Measurements from ENCODE around the gene H2AZ2.
"Not testable (repeated sequence)": the region's sequence is repeated elsewhere in the genome, so short reads cannot be mapped to it uniquely, and the experiment has no call there.

Gene H2AZ2

GRCh38 chr7:44870780-44871179 is 22.9 kb upstream of the H2AZ2 start:
- not testable (repeated sequence) for DNase-seq (ENCODE audit: low read depth in 2 of 3, low spot score in 1 of 3)

DNA sequence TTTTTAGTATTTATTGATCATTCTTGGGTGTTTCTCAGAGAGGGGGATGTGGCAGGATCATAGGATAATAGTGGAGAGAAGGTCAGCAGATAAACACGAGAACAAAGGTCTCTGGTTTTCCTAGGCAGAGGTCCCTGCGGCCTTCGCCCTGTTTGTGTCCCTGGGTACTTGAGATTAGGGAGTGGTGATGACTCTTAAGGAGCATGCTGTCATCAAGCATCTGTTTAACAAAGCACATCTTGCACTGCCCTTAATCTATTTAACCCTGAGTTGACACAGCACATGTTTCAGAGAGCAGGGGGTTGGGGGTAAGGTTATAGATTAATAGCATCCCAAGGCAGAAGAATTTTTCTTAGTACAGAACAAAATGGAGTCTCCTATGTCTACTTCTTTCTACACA is 22.4 kb upstream of the H2AZ2 start:
- not testable (repeated sequence) for DNase-seq (ENCODE audit: low read depth in 2 of 3, low spot score in 1 of 3)

DNA sequence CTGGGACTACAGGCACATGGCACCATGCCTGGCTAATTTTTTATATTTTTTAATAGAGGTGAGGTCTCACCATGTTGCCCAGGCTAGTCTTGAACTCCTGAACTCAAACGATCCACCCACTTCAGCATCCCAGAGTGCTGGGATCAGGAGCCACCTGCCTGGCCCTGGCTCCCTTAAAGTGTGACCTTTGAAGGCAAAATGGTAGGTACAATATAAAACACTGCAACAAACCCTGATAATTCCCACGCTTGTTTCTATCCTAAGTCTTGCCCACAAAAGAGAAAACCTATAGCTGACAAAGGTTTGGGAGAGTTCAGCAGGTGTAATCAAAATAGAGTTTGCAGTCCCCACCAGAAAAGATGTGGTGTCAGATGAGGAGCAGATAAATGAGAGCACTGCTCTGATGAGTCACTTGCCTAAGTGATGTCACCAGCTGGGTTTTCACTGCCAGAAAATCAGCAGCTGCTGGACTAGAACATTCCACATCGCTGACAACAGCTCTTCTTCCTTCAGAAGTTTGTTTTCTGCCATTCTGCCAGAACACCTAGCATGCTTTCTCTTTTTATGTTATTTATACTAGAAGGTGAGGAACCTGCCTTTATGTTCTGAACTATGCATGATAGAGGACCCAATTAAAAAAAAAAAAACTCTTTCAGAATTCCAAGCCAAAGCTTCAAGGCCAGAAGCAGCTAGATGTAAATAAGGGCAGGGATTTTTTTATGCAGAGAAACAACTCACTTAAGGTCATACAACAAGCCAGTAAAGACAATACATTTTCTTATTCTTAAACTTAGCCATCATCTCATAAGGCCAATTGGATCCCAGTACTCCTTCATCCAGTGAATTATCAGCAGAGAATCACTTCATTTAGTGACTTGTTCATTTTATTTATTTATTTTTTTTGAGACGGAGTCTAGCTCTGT is 19.4 kb upstream of the H2AZ2 start:
- no peak for DNase-seq (ENCODE audit: low read depth in 2 of 3, low spot score in 1 of 3)

GRCh38 chr7:44861949-44862348 is 14.1 kb upstream of the H2AZ2 start:
- not testable (repeated sequence) for DNase-seq (ENCODE audit: low read depth in 2 of 3, low spot score in 1 of 3)

DNA sequence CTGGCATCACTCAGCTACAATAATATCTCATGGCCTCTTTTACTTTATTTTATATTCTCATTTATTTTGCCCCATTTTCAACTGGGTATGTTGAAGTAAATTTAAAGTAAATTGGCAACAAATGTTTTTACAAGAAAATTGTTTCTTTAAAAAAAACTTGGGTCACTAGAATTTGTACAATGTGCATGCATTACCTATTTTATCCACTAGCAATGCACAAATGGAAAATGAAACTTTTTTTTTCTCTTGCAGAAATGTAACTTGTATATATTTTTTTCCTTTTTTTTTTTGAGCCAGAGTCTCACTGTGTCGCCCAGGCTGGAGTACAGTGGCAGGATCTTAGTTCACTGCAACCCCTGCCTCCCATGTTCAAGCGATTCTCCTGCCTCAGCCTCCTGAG is 10.3 kb upstream of the H2AZ2 start:
- no peak for DNase-seq (ENCODE audit: low read depth in 2 of 3, low spot score in 1 of 3)

- DNase-seq (ENCODE audit: low read depth in 2 of 3, low spot score in 1 of 3) = no peak
Measured at GRCh38 chr7:44854644-44855364, 6.9 kb upstream of the H2AZ2 start.

DNA sequence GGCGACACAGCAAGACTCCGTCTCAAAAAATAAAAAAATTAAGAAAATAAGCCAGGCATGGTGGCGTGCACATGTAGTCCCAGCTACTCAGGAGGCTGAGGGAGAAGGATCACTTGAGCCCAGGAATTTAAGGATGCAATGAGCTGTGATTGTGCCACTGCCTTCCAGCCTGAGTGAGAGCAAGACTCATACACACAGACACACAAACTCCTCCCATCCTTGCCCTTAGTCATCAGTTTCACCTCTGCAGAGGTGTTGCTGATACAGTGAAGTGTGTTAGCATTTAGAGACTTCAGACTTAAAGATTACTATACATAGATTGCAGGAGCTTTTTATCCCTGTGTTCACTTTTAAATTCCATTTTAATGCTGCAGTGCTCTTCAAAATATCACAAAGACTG is 5.5 kb upstream of the H2AZ2 start:
- DNase-seq (ENCODE audit: low read depth in 2 of 3, low spot score in 1 of 3) = no peak

- no peak for DNase-seq (ENCODE audit: low read depth in 2 of 3, low spot score in 1 of 3)
Measured at GRCh38 chr7:44852590-44852989, 4.7 kb upstream of the H2AZ2 start.

GRCh38 chr7:44849885-44850544 is 2.1 kb upstream of the H2AZ2 start:
- no peak for DNase-seq (ENCODE audit: low read depth in 2 of 3, low spot score in 1 of 3)

DNA sequence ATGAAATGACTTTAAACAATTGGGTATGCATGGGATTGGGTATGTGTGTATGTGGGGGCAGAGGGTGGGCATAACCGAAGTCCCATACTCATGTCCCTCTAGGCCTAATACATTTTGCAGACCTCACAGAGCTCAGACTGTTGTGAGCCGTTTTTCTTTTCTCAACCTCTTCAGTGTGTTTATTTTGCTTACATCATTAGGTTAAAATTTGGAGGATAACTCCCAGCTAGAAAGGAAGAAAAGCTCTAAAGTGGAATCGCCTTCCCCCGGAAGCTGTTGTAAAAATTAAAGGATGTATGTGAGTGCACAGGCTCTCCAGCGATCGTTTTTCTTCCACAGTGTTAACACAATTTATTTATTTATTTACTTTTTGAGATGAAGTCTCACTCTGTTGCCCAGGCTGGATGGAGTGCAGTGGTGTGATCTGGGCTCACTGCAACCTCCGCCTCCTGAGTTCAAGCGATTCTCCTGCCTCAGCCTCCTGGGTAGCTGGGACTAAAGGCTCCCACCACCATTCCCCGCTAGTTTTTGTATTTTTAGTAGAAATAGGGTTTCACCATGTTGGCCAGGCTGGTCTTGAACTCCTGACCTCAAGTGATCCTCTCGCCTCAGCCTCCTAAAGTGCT is 1.5 kb upstream of the H2AZ2 start:
- DNase-seq (ENCODE audit: low read depth in 2 of 3, low spot score in 1 of 3) = no peak

- peak; percentile 74 to 80 (median 76) for DNase-seq (ENCODE audit: low read depth in 2 of 3, low spot score in 1 of 3)
Measured at GRCh38 chr7:44847509-44847919, 373 bp downstream of the H2AZ2 start.

GRCh38 chr7:44846816-44847508 is 925 bp downstream of the H2AZ2 start:
- DNase-seq (ENCODE audit: low read depth in 2 of 3, low spot score in 1 of 3) = no peak

DNA sequence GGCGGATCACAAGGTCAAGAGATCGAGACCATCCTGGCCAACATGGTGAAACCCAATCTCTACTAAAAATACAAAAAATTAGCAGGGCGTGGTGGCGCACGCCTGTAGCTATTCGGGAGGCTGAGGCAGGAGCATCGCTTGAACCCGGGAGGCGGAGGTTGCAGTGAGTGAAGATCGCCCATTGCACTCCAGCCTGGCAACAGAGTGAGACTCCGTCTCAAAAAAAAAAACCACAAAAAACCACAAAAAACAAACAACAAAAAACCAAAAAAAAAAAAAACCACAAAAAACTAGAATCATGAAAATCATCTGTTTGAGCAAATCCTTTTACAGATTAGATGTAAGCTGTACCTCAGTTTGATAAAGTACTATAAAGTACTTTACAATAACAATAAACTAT is 1.5 kb downstream of the H2AZ2 start:
- DNase-seq (ENCODE audit: low read depth in 2 of 3, low spot score in 1 of 3) = not testable (repeated sequence)

DNA sequence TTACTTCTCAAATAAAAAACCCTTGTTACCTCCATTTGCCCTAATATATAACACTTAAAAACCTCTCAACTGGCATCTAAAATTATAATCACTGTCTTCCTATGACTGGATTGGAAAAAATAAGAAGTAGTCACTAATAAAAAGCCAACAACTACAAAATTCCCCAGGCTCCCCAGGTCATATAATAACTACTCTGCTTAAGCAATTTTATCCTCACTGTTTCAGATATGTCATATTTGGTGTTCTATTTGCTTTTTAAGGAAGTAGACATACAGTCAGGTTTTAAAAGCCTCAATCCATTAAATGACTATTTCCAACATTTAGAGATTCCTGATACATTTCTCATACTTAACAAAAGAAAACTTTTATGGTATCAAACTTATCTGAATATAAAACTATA is 2.4 kb downstream of the H2AZ2 start:
- DNase-seq (ENCODE audit: low read depth in 2 of 3, low spot score in 1 of 3) = no peak

DNA sequence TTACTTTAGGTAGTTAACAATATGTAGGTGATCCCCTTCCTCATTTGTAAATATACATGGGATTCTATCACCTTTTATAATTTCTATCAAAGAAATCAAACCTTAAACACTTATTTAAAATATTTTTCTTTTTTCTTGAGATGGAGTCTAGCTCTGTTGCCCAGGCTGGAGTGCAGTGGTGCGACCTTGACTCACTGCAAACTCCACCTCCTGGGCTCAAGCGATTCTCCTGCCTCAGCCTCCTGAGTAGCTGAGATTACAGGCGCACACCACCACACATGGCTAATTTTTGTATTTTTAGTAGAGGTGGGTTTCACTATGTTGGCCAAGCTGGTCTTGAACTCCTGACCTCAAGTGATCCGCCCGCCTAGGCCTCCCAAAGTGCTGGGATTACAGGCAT is 4.4 kb downstream of the H2AZ2 start:
- DNase-seq (ENCODE audit: low read depth in 2 of 3, low spot score in 1 of 3) = not testable (repeated sequence)

- not testable (repeated sequence) for DNase-seq (ENCODE audit: low read depth in 2 of 3, low spot score in 1 of 3)
Measured at GRCh38 chr7:44842675-44843074, 5.2 kb downstream of the H2AZ2 start.

DNA sequence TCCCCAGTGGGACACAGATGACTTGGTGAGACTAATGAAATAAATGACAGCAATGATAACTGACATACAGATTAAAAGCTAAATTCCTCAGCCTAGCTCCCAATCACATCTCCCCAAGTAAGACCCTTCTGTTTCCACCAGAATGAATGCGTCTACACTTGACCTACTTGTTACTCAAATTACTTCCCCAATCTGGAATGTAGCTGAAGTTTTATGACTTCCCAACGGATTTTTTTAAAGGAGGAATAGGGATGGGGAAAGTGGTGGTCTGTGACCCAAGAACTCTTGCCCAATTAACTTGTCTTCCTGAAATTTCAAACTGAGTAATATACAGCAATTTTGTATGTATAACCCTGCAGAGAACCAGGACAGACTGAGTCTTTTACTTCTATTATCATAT is 9.1 kb downstream of the H2AZ2 start:
- DNase-seq (ENCODE audit: low read depth in 2 of 3, low spot score in 1 of 3) = no peak

DNA sequence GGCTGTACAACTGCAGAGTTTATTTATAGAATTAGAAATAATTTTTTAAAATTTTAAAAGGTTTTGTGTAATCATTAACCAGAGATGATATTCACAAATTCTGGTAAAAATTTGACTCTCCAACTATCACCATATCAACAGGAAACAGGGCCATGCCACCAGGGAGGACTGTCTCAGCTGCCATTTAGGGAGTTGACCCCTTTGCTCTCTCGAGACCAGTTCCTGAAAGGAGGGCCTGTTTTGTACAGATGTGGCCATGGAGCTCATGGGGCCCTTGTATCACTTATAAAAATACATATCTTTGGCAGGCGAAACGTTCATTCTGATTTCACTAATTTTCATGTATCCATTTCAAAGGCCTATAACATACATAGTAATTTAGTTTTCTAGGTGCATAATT is 20.3 kb downstream of the H2AZ2 start:
- no peak for DNase-seq (ENCODE audit: low read depth in 2 of 3, low spot score in 1 of 3)

DNA sequence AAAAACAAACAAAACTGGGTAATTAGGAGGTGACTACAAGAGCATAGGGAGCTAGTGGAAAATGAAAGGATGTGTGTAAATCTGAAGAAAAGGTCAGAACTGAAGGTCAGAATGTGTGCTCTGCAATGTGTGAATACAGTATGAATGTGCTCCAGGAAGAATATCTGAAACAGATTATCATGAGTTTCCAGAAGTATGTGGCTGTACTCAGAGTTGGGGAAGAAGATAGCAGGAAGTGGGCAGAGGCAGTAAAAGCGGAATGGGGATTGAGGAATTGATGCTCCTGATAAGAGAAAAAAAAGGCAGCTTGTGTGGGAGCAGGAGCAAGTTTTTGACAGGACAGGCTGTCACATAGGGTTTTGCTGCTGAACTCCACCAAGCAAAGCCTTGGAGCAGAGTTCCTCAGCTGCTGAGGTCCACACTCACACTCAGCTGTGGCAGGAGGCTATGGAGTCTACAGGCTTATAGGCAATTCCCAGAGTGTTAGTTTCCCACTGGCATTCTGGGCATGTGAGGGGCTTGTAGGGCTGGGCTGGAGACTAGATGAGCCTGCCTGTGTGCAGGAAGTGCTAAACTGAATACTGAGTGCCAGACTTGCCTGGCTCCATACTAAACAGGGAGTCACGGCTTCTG is 22.9 kb downstream of the H2AZ2 start:
- no peak for DNase-seq (ENCODE audit: low read depth in 2 of 3, low spot score in 1 of 3)

GRCh38 chr7:44823255-44823781 is 24.6 kb downstream of the H2AZ2 start:
- no peak for DNase-seq (ENCODE audit: low read depth in 2 of 3, low spot score in 1 of 3)

Measured in stimulated activated CD4-positive, alpha-beta T cell treated with anti-CD3 and anti-CD28 coated beads, Interleukin-12 subunit alpha, Interleukin-12 subunit beta, amount 100 ng/mL, for 48 hours (primary cell).